Kidney (tissue), 14 donors: ENCODE measurements around the gene ENOX1. TPM values are rescaled to one million over a fixed set of nuclear protein-coding genes. Genes with fewer than 3 reads are reported as not detected.

ENCODE experiments used
- DNase-seq, 5 donors: peaks; one replicate each; pipeline ENCODE4 v3.0.0-alpha.2; 2013 to 2020
- FAIRE-seq: peaks from 2 replicates; lab custom pipeline; 2012; peaks lifted over from hg19 to GRCh38; lab: Jason Lieb, UNC
- H3K27ac ChIP-seq, 2 donors: one replicate each; pipeline ENCODE4 v1.7.0; 2013; ENCODE audit warnings: low read depth in 2 of 2, low read length in 2 of 2, inconsistent platforms in 1 of 2
- H3K27me3 ChIP-seq: one replicate; pipeline ENCODE4 v1.7.1; 2013; ENCODE audit warnings: low read length, inconsistent platforms; ENCODE audit not compliant: control insufficient read depth, insufficient read depth
- H3K36me3 ChIP-seq, 3 donors: one replicate each; pipeline versions ENCODE4 v1.7.0 to v1.7.1; 2013; ENCODE audit warnings: low read length in 3 of 3, control low read depth in 1 of 3, inconsistent platforms in 1 of 3; ENCODE audit not compliant: insufficient read depth in 3 of 3, control insufficient read depth in 2 of 3
- H3K4me1 ChIP-seq, 3 donors: one replicate each; pipeline versions ENCODE4 v1.7.0 to v1.7.1; 2013; ENCODE audit warnings: low read length in 3 of 3, inconsistent platforms in 1 of 3, low read depth in 1 of 3; ENCODE audit not compliant: control insufficient read depth in 2 of 3, insufficient read depth in 2 of 3
- H3K4me3 ChIP-seq, 3 donors: one replicate each; pipeline versions ENCODE4 v1.7.0 to v1.8.1; 2013; ENCODE audit warnings: low read length in 3 of 3, control low read depth in 1 of 3, inconsistent platforms in 1 of 3
- H3K9ac ChIP-seq, 3 donors: one replicate each; pipeline versions ENCODE4 v1.7.0 to v1.7.1; 2013; ENCODE audit warnings: low read length in 3 of 3, control low read depth in 1 of 3, inconsistent platforms in 1 of 3
- H3K9me3 ChIP-seq, 3 donors: one replicate each; pipeline versions ENCODE4 v1.7.0 to v1.7.1; 2013; ENCODE audit warnings: low read length in 3 of 3, control low read depth in 1 of 3, inconsistent platforms in 1 of 3; ENCODE audit not compliant: control insufficient read depth in 2 of 3, insufficient read depth in 1 of 3
- CTCF ChIP-seq: IDR thresholded peaks from 3 replicates; pipeline ENCODE4 v1.5.1; 2012; ENCODE audit warnings: mild to moderate bottlenecking, moderate library complexity, borderline replicate concordance; ENCODE audit not compliant: insufficient read depth; ENCODE audit errors: extremely low read depth
- intact Hi-C: fragments of 100-400 bp; cut with DNase I; formaldehyde crosslinking; loops from one replicate; pipeline ENCODE4 v1.11.1; 2022
- polyA plus RNA-seq: library from polyadenylated mRNA; stranded (reverse); fragments of 350-450 nt; fragmentation: Illumina TruSeq; extraction: RNeasy Lipid Tissue Mini Kit (QIAGEN cat#74804); gene quantifications from one replicate; pipeline ENCODE4 v1.2.3, GENCODE V29; 2014; ENCODE audit warnings: low read depth, low replicate concordance; ENCODE audit not compliant: insufficient read depth
- total RNA-seq: library from RNA; stranded (reverse); fragmentation: NEBNext Ultra II Directional; extraction: Animal tissue kit (Norgen Biotek cat#: 25700); gene quantifications from one replicate; pipeline ENCODE4 v1.2.1, GENCODE V29; 2021
- donor health status: control.
- donor health status: control.
- donor health status: control.
- donor health status: control.
- donor health status: control.
- donor health status: DM: yes; HTN: yes; CAD: no.
- donor health status: Normal renal cell carcinoma (clear cell type).

Gene ENOX1
- total and polyA plus RNA-seq, 2 donors from 2014 or later = 4.9 to 6.8 TPM

DNA sequence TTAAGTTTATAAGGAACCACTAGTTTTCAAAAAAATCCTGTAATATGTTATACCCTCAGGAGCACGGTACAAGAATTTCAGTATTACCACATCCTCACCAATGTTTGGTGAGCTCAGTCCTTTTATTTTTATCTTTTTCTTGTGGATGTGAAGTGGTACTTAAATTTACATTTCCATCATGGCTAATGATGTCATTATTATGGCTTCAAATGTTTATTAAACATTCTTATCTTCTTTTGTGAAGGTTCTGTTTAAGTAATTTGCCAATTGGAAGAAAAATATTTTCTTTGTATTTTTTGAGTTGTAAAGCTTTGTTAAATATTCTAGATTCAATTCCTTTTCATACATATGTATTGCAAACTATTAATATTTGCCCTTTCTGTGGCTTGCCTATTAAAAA lies 291.0 kb downstream of the ENOX1 start:
- Histone ChIP-seq H3K36me3 (no peaks in the 10 kb centered on the region), H3K4me3 (no peak overlapping the region), H3K27ac (no peak overlapping the region), H3K4me1 (no peaks in the 10 kb centered on the region), H3K27me3 (no peaks in the 10 kb centered on the region), H3K9ac (no peak overlapping the region), H3K9me3 (peaks cover 0 to 7% (median 0%) of the 10 kb centered on the region in 3 donors)
- DNase-seq (no peak), FAIRE-seq (no peak)
- intact Hi-C loops = no loop called here
- no peak for TF ChIP-seq CTCF

DNA sequence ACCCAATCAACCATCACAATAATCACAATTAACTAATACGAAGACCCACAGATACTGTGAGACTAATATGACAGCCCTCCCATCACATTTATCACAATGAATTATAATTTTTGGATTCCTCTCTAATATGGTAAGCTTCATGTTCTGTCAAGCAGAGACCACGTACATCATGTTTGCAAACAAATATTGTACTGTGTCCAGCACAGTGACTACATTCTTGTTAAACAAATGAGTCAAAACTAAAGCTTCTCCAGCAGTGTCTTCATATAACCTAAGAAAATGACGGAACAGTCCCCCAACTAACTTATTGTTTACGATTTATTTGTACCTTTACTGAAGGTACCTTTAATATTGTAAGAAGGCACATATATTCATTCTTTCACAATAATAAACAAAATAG lies 292.6 kb downstream of the ENOX1 start:
- H3K36me3 ChIP-seq = no peaks in the 10 kb centered on the region
- no peak for FAIRE-seq
- DNase-seq = no peak
- no peak overlapping the region for H3K9ac ChIP-seq
- no peaks in the 10 kb centered on the region for H3K27me3 ChIP-seq
- no peak overlapping the region for H3K27ac ChIP-seq
- H3K9me3 ChIP-seq = no peaks in the 10 kb centered on the region
- intact Hi-C loops = no loop called here
- H3K4me3 ChIP-seq = no peak overlapping the region
- TF ChIP-seq CTCF = no peak
- no peaks in the 10 kb centered on the region for H3K4me1 ChIP-seq

DNA sequence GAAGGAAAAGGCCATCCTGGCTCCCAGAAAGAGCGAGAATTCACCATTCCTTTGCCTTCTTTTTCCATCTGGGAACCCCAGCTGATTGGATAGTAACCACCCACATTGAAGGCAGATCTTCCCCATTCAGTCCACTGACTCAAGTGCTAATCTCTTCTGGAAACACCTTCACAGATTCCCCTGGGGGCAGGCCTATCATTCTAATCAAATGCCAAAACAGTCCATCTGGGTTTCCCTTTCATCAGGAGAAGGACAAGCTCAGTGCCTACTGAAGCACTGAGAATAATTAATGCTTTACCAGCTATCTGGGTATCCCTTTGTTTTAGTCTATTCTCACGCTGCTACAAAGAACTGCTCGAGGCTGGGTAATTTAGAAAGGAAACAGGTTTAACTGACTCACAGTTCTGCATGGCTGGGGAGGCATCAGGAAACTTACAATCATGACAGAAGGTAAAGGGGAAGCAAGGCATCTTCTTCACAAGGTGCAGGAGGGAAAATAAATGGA lies 293.2 kb downstream of the ENOX1 start:
- Histone ChIP-seq H3K4me1 (no peaks in the 10 kb centered on the region), H3K27ac (no peak overlapping the region), H3K27me3 (no peaks in the 10 kb centered on the region), H3K4me3 (no peak overlapping the region), H3K9ac (no peak overlapping the region), H3K9me3 (no peaks in the 10 kb centered on the region), H3K36me3 (no peaks in the 10 kb centered on the region)
- intact Hi-C loops = no loop called here
- DNase-seq = no peak
- FAIRE-seq = no peak
- TF ChIP-seq CTCF = no peak

- no peak overlapping the region for H3K27ac ChIP-seq
- no peak overlapping the region for H3K9ac ChIP-seq
- FAIRE-seq (no peak), DNase-seq (no peak)
- no peak overlapping the region for H3K4me3 ChIP-seq
- H3K36me3 ChIP-seq = no peaks in the 10 kb centered on the region
- H3K4me1 ChIP-seq = no peaks in the 10 kb centered on the region
- H3K27me3 ChIP-seq = no peaks in the 10 kb centered on the region
- no peak for TF ChIP-seq CTCF
- intact Hi-C loops = no loop called here
- no peaks in the 10 kb centered on the region for H3K9me3 ChIP-seq
Measured at GRCh38 chr13:43492745-43493144, 294.0 kb downstream of the ENOX1 start.
